ENCODE results near the gene EML6.

- TF ChIP-seq, protein P1, sequence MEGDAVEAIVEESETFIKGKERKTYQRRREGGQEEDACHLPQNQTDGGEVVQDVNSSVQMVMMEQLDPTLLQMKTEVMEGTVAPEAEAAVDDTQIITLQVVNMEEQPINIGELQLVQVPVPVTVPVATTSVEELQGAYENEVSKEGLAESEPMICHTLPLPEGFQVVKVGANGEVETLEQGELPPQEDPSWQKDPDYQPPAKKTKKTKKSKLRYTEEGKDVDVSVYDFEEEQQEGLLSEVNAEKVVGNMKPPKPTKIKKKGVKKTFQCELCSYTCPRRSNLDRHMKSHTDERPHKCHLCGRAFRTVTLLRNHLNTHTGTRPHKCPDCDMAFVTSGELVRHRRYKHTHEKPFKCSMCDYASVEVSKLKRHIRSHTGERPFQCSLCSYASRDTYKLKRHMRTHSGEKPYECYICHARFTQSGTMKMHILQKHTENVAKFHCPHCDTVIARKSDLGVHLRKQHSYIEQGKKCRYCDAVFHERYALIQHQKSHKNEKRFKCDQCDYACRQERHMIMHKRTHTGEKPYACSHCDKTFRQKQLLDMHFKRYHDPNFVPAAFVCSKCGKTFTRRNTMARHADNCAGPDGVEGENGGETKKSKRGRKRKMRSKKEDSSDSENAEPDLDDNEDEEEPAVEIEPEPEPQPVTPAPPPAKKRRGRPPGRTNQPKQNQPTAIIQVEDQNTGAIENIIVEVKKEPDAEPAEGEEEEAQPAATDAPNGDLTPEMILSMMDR (IDR thresholded peaks at IDR 0.05): no peak
- TF ChIP-seq POLR2AphosphoS5 (IDR thresholded peaks at IDR 0.05): no peak
- no peak for TF ChIP-seq POLR2A (IDR thresholded peaks at IDR 0.05)
- TF ChIP-seq EP300 (IDR thresholded peaks at IDR 0.05): no peak
Measured at GRCh38 chr2:54995553-54995952, 272.1 kb downstream of the EML6 start.
